ENCODE measurements around the gene GASK1A. TPM values are rescaled to one million over a fixed set of nuclear protein-coding genes. Genes with fewer than 3 reads are reported as not detected.
A peak's percentile ranks its signal among the peaks of the same experiment; 100 is the strongest.

GASK1A gene
- total RNA-seq, 1 donor from 2014 or later: 2.1 TPM

DNA sequence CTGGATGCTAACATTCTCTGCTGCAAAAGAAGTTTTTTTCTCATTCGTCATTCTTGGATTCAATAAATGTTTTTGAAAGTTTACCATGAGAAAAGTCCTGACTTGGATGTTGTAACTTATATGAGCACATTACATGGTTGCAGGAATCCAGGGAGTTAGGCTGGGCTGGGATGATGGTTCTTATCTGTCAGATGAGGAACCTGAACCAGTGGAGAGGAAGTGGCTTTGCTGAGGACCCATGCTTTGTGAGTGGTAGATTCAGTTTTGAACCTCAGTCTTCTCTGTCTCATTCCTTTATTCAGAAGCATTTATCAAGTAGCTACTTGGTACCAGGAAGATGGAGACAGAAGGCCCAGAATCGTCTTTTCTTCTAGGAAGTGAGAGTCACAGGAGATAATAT, 3.7 kb upstream of the GASK1A start:
- Mint-ChIP-seq H3K9me3 (peaks cover 21% of the 10 kb centered on the region), H3K4me3 (no peak overlapping the region), H3K4me1 (peaks cover 8% of the 10 kb centered on the region), H3K36me3 (ENCODE audit: low read depth) (peaks cover 23% of the 10 kb centered on the region), H3K27ac (ENCODE audit: unreplicated experiment) (no peak overlapping the region), H3K27me3 (ENCODE audit: low read depth) (peaks cover 44% of the 10 kb centered on the region)
- TF ChIP-seq, protein P1, sequence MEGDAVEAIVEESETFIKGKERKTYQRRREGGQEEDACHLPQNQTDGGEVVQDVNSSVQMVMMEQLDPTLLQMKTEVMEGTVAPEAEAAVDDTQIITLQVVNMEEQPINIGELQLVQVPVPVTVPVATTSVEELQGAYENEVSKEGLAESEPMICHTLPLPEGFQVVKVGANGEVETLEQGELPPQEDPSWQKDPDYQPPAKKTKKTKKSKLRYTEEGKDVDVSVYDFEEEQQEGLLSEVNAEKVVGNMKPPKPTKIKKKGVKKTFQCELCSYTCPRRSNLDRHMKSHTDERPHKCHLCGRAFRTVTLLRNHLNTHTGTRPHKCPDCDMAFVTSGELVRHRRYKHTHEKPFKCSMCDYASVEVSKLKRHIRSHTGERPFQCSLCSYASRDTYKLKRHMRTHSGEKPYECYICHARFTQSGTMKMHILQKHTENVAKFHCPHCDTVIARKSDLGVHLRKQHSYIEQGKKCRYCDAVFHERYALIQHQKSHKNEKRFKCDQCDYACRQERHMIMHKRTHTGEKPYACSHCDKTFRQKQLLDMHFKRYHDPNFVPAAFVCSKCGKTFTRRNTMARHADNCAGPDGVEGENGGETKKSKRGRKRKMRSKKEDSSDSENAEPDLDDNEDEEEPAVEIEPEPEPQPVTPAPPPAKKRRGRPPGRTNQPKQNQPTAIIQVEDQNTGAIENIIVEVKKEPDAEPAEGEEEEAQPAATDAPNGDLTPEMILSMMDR (conservative IDR thresholded peaks at IDR 0.05): no peak
- DNase-seq (ENCODE audit: low read depth, low spot score): no peak

DNA sequence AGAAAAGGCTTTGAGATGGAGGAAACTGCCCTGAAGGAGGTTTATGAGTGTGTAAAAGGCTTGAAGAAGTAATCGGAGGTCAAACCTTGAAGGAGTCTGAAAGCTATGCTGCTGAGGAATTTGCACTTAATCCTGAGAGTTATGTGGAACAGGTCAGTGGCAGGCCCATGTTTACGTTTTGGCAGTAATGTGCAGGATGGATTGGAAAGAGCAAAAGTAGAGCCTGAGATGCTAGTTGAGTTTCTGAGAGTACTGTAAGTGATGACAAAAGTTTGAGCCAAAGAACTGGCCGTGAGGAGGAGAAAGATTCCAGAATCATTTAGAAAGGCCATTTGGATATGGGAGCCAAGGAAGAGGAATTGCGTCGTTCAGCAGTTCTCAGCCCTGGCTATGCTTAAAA, 3.2 kb upstream of the GASK1A start:
- H3K4me3 Mint-ChIP-seq: no peak overlapping the region
- H3K27ac Mint-ChIP-seq (ENCODE audit: unreplicated experiment): no peak overlapping the region
- no peak for DNase-seq (ENCODE audit: low read depth, low spot score)
- peaks cover 49% of the 10 kb centered on the region for H3K27me3 Mint-ChIP-seq (ENCODE audit: low read depth)
- peaks cover 21% of the 10 kb centered on the region for H3K9me3 Mint-ChIP-seq
- TF ChIP-seq, protein P1 (conservative IDR thresholded peaks at IDR 0.05): no peak
- peaks cover 8% of the 10 kb centered on the region for H3K4me1 Mint-ChIP-seq
- H3K36me3 Mint-ChIP-seq (ENCODE audit: low read depth): peaks cover 23% of the 10 kb centered on the region

DNA sequence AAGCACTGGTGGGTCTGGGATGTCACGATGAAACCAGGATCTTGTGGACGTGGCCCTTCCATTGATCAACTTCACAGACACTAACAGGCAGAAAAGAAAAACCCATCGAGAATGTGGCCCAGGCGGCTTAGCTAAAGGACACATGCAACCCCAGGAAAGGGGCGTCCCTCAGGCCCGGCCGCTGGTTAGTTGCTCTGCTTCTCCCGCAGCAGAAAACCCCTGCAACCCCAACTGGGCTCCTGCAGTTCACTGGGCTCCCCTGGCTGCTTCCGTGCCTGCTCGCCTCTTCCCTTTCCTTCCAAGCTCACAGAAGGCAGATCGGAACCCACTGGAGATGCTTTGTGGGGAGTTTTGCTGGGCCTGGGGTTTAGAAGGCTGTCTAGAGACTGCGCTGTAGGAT, 1.1 kb downstream of the GASK1A start:
- no peak for DNase-seq (ENCODE audit: low read depth, low spot score)
- H3K9me3 Mint-ChIP-seq: peaks cover 9% of the 10 kb centered on the region
- H3K4me3 Mint-ChIP-seq: peak overlapping the region; percentile 86
- TF ChIP-seq, protein P1 (conservative IDR thresholded peaks at IDR 0.05): no peak
- no peak overlapping the region for H3K27ac Mint-ChIP-seq (ENCODE audit: unreplicated experiment)
- peaks cover 12% of the 10 kb centered on the region for H3K4me1 Mint-ChIP-seq
- peaks cover 66% of the 10 kb centered on the region for H3K27me3 Mint-ChIP-seq (ENCODE audit: low read depth)
- peaks cover 13% of the 10 kb centered on the region for H3K36me3 Mint-ChIP-seq (ENCODE audit: low read depth)

DNA sequence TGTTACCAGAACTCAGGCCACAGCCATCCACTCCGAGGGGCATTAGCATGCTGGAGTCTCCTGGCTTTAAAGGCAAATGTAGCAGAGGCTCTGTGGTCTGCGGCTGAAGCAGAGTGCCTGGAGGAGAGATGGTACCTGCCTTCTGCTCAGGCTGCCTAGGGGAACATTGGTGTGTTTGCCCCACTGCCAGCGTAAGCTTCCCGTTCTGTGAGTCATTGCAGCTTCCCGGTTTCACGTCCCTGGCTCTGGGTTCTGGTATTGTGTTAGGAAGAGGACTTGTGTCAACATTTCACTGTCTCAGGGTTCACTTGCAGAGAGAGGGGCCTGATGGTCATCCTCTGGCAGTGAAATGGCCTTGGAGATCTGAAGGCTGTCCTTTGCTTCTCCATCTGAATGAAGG, 1.8 kb downstream of the GASK1A start:
- H3K27me3 Mint-ChIP-seq (ENCODE audit: low read depth): peaks cover 63% of the 10 kb centered on the region
- peak overlapping the region; percentile 86 for H3K4me3 Mint-ChIP-seq
- DNase-seq (ENCODE audit: low read depth, low spot score): no peak
- H3K36me3 Mint-ChIP-seq (ENCODE audit: low read depth): peaks cover 8% of the 10 kb centered on the region
- H3K9me3 Mint-ChIP-seq: peaks cover 4% of the 10 kb centered on the region
- TF ChIP-seq, protein P1 (conservative IDR thresholded peaks at IDR 0.05): no peak
- peaks cover 12% of the 10 kb centered on the region for H3K4me1 Mint-ChIP-seq
- no peak overlapping the region for H3K27ac Mint-ChIP-seq (ENCODE audit: unreplicated experiment)

DNA sequence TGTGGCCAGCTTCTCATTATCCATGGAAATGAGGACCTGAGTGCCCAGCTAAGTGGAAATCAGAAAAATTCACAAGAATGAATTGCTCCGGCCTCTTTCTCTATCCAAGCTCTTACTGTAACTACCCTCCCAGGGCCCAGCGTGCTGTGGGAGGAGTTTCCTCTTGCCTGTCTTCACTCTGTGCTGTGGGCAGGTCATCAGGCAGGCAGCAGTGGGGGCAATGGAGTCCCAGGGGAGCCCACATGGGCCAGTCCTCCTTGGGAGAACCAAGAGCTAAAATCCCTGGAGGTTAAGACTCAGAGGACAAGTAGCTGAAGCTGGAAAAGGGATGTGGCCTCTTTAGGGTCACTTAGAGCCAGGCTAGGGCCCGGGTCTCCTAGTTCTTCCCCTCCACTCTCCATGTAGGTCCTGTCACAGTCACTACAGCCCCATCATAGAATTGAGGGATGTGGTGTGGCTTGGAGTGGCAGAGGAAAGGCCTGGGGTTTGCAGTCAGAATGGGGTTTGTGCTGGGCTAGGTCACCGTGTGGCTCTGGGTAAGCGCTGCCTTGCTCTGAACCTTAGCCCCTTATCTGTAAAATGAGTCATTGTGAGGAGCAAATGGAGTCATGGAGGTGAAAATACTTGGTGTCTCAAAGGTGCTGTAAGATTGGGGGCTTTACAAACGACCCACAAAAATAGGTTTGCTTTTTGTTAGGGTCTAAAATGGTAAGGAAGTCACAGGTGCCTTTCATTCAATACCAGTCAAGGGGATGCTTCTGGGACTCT, 3.7 kb downstream of the GASK1A start:
- no peak overlapping the region for H3K27ac Mint-ChIP-seq (ENCODE audit: unreplicated experiment)
- no peak for DNase-seq (ENCODE audit: low read depth, low spot score)
- TF ChIP-seq, protein P1 (conservative IDR thresholded peaks at IDR 0.05): no peak
- no peak overlapping the region for H3K4me3 Mint-ChIP-seq
- H3K36me3 Mint-ChIP-seq (ENCODE audit: low read depth): peaks cover 3% of the 10 kb centered on the region
- H3K27me3 Mint-ChIP-seq (ENCODE audit: low read depth): peaks cover 49% of the 10 kb centered on the region
- peaks cover 12% of the 10 kb centered on the region for H3K4me1 Mint-ChIP-seq
- no peaks in the 10 kb centered on the region for H3K9me3 Mint-ChIP-seq

Data from neural crest cell (in vitro differentiated cells).